ENCODE measurements around the gene GPR63.

Gene GPR63

DNA sequence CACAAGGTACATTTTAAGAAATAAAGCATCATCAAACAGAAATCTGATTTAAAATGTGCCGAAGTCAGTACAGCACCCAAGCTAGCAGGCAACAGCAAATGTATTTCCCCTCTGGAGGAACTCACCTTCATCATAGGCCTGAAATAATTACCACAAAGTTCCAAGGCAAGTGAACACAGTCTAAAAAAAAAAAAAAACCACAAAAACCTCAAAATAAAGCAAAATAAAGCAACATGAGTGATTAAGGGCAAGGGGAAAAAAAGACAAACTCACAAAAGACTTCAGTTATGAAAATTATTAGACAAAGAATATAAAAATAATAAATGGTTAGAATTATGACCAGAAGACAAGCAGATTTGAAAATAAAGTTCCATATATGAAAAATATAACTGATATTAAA is 10.4 kb downstream of the GPR63 start:
- FAIRE-seq (no peak), DNase-seq (ENCODE audit: extremely low spot score, insufficient read length, low read depth) (no peak)

DNA sequence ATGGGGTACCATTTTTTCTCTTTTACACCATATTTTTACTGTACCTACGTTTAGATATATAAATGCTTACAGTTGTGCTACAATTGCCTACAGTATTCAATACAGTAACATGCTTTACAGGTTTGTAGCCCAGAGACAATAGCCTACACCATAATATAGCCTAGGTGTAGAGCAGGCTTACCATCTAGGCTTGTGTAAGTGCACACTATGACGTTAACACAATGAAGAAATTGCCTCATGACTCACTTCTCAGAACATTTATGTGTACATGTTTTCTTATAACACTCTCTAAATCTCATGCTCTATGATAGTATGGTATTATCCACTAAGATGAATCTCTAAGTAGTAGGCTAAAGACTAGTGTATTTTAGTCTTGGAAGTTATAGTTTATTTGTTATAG is 13.5 kb downstream of the GPR63 start:
- DNase-seq (ENCODE audit: extremely low spot score, insufficient read length, low read depth) = no peak
- FAIRE-seq = no peak

DNA sequence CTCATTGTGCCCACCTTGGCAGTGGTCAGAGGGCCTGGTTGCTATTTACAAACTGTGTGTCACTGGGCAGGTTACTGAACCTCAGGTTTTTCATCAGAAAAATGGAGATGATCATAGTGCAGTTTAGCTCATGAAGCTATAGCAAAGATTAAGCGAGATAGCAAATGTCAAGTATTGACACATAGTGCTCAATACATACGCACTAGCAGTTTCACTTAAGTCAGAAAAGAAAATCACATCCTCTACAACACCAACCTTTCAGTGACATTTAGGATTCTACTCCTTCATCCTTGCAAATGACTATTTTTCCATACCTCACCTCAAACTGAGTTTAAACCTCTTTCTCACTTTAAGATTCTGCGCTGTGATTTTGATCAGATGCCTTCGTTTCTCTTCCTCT is 16.2 kb downstream of the GPR63 start:
- no peak for DNase-seq (ENCODE audit: extremely low spot score, insufficient read length, low read depth)
- FAIRE-seq = no peak

DNA sequence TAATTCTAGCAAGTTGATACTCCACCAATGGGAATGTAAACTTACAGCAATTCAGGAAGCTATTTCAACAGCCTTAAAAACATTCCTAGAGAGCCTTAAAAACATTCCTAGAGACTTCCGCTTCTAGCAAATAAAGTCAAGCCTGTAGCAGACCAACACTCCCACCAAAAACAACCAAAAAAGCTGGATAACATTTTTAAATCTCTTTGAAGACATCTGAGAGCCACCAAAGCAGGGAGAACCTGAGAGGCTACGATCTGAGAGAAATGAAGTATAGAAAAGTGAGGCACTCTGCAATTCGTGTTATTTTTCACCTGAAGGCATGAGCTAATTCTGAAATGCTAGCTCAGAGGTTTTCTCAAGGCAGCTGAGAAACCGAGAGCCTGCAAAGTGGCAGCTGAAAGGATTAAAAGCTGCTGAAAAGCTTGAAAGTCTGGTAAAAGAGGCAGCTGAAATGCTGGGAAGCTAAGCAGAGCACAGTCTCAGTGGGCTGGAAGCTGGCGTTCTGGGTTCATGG is 20.9 kb downstream of the GPR63 start:
- DNase-seq (ENCODE audit: extremely low spot score, insufficient read length, low read depth) (no peak), FAIRE-seq (no peak)

DNA sequence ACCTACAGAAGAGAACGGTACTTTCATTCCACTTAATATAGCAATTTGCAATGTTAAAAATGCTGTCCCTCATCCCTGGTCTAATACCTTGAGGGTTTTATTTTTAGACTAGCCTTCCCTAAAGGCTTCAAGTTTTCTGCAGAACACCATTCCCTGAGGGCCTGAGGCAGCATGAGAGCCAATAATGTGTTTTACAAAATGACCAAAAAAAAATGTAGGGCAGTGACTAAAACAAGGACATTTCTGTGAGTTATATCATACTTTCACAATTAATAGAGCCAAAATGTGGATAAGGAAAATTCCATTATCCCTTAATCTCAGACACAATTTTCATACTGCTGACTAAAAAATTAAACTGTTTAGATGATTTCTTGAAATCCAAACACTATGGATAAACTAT is 22.7 kb downstream of the GPR63 start:
- no peak for FAIRE-seq

DNA sequence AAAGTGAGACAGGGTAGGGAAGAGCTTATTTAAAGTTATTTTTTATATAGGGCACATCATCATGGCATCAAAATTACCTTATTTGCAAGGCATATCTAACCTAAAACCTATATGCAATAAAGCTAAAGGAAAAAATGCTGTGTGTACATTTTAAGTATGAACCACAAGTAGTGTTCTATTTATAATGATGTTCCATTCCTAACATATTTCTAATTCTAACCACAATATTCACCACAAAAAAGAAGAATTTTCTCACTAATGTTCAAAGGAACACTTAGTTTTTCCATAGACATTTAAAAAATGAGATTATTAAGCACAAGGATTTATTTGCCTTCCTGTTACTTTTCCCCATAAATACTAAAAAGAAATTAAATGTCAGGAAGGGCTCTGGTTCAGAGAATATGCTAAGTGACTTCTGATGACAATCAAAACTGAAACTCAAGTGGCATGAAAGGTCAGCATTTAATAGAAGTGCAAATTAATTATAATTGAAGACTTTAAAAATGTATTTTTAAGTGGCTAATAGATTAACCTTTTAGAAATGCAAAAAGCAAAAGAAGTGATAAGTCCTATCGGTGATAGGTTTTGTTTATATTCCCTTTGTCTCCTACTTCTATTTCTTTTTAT is 25.1 kb downstream of the GPR63 start:
- no peak for DNase-seq (ENCODE audit: extremely low spot score, insufficient read length, low read depth)
- no peak for FAIRE-seq

More for the DNA sequence above, 22.7 kb downstream of the GPR63 start:
- no peak for DNase-seq (ENCODE audit: extremely low spot score, insufficient read length, low read depth)

DNA sequence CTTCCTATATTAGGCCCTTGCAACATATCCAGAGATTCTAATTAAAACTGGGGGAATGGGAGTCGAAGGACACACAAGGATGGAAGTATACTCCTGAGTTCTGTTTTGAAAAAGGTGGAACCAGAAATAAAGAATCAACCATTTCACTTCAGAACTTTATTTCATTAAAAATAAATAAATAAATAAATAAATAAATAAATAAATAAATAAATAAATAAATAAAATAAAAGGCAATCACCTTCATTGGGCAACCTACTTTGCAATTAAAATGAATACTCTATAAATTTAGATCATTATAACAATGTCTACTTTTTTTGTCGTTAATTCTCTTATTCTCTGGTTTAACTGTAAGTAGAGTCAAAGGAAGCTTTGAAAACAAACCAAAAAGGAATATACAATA is 25.6 kb downstream of the GPR63 start:
- FAIRE-seq (no peak), DNase-seq (ENCODE audit: extremely low spot score, insufficient read length, low read depth) (no peak)

DNA sequence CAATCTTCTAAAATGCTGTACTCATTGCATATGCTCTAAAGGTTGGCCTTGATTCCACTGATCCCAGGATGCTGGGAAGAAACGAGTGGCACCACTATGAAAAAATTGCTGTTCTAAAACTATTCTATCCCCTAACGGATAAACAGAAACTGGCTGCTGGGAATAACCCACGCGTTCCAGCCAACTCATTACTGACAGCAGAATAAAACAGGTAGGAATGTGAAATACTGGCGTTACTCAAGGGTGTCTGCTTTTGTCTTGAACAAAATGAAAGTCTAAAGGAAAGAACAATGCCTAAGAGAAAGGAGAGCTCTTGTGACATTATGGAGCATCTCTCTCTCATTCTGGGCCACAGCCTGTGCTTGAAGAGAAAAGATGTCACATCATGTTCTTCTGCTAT is 26.1 kb downstream of the GPR63 start:
- FAIRE-seq = no peak
- no peak for DNase-seq (ENCODE audit: extremely low spot score, insufficient read length, low read depth)

DNA sequence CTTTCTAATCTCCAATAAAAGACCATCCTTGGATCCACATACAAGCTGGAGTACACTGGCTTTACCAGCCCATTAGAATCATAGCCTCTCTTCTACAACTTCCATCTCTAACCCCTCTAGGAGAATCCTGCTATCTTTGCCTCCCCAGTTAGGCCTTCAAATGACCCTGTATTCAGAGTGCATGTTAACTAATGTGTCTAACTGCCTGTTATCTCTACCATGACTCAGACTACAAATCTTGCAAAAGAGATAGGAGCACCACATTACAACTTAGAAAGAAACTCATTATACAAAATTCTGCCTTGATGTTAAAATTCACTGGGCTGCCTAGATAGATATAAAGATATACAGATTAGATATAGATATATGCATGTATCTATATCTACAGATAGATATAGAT is 28.2 kb downstream of the GPR63 start:
- DNase-seq (ENCODE audit: extremely low spot score, insufficient read length, low read depth) (no peak), FAIRE-seq (no peak)

DNA sequence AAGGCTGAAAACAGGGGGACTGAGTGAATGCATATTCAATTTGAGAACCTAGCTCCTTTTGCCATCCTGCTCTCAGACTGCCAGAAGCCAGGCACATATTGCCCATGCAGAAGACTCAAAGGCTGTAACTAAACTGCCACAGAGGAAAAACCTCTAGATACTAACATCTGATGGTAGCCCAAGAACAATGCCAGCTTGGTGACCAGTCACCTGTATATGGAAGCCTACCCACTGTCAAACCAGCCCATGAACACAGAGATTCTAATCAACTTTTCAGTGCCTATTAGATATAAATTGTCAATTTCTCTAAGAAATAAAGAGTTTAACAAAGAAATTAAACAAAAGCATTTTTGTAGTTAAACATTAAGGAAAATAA is 34.2 kb downstream of the GPR63 start:
- no peak for DNase-seq (ENCODE audit: extremely low spot score, insufficient read length, low read depth)
- no peak for FAIRE-seq

DNA sequence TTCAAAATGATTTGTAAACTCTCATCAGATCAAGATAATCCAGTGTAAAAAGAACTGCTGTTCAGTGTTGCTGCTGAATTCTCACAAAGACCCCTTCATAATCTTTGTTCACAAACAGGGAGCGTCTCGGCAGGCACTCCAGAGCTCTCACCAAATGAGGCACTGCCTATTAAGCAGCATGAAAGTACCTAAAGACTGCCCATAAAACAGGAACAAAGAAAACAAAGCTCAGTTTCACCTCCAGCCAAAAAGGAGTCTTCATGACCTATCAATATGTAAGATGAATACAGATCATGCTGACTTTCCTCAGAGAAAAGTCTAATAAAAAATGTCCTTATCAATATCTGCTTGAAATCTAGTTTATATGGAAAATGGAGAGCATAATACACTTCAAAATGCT is 41.8 kb downstream of the GPR63 start:
- no peak for FAIRE-seq
- no peak for DNase-seq (ENCODE audit: extremely low spot score, insufficient read length, low read depth)

DNA sequence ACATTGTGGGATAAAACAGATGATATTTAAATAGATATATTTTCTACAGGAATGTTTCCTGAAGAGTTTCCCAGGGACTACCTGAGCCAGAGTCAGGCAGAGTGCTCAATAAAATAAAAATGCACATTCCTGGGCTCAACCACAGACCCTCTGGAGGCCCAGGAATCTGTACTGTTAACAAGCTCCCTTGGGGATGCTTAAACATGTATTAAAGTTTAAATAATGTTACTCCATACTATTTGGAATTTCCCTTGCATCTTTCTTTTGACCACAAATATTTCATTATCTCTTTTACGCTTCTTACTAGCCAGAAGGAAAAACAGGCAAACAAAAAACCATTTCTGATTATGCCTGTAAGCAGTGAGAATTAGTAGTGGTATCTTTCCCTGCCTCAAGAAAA is 42.3 kb downstream of the GPR63 start:
- no peak for FAIRE-seq

DNA sequence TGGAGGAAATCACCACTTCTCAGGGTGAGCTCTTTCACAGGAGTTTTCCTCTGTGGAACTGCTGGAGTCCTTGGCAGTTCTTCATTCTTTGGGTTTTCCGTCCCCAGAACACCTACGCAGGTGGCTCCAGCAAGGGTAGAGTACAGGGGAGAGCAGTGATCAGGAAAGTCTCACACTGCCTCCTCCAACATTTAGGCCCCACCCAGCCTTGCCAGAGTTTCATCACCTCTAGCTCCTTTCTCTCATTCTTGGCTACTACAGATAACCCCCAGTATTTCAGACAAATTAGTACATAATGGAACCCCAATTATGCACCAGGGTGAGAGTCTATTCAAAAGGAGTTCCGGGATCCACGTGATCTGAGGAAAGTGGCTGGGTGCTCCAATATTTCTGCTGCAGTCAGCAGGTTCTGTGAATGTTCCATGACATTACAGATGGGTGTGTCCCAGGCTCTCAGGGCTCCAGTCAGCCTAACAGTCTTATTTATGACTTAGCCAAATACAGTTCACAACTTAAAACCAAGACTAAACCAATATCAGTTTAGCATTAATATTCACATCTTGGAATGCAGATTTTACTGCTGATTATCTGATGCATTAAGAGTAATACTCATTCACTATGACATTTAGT is 44.6 kb downstream of the GPR63 start:
- FAIRE-seq (no peak), DNase-seq (ENCODE audit: extremely low spot score, insufficient read length, low read depth) (no peak)

More for the DNA sequence above, 42.3 kb downstream of the GPR63 start:
- no peak for DNase-seq (ENCODE audit: extremely low spot score, insufficient read length, low read depth)

DNA sequence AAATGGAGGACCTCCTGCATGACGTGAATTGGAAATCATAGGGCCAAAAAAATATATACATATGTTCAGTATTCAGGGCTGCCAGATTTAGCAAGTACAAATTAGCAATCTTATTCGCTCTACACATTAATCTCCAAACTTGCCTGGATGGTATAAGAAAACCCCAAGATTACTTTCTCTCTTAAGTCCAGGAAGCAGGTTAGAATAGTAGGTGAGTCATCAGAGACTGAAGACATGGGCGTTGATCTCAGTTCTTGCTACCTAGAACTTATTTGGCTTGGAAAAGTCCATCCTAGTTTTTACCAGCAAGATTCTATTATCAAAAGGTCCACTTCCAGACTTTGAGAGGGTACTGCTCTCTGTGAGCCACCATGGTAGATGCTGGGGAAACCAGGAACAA is 47.4 kb downstream of the GPR63 start:
- DNase-seq (ENCODE audit: extremely low spot score, insufficient read length, low read depth) (no peak), FAIRE-seq (no peak)

DNA sequence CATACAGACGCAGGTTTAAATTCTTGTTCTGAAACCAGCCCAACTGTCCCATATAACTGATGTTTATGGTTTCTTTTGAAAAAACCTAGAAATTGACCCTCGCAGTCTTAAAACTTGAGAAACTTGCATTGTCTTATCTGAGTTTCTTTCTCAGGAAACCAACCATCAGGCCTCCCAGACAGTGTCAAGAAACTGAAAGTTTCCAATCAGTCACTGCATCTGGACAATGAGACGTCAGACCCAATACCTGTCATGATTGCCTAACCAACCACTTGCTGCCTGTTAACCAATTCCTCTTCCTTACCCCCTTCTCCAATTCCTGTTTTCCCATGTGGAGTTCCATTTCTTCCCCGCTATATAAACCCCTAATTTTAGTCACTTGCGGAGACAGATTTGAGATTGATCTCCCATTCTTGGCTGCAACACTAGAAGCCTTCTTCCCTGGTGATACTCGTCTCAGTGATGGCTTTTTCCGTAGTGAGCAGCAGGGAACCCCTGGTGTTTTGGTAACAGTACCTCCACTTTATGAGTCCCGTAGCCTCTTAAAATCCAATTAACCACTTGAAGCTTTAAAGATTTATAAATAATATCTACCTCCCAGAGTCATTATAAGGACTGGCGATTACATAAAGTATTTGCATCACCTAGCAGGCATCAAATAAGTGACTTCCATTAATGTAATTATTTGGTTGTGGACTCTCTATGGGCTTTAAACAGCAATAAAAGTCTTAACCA is 49.3 kb downstream of the GPR63 start:
- DNase-seq (ENCODE audit: extremely low spot score, insufficient read length, low read depth) (no peak), FAIRE-seq (no peak)

DNA sequence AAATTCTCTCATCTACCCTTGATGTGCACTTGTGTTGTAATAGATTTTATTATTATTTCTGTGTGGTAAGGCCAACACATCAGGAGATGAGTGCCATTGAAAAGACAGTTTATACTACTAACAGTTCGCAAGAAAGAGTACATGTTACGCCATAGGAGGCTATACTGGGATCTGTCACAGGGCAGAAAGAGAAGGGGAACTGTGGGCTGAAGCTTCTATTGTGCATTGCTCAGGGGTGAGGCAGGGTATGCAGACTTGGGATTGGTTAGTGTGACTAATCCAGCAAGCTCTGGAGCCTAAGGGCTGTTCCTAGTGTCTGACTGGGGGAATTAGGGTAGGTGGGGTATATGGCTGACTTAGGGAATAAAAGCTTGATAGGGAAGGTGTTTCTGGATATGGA is 50.9 kb downstream of the GPR63 start:
- no peak for DNase-seq (ENCODE audit: extremely low spot score, insufficient read length, low read depth)
- FAIRE-seq = no peak

DNA sequence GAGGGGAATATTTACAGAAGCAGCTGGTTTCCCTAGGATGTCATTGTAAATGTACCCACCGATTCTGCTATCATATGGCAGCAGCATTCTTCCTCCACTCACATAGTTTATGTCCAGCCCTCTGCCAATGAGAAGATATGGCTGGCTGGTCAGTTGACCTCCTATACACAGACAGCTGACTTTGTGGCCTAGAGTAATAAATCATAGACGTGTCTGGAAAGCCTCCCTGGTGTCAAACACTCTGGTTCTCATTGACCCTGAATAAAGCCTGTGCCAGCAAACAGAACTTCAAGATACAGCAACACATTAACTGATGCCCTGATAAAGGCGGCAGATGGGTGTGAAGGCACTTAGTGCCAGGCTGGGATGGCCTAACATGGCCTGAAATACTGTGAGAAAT is 52.6 kb downstream of the GPR63 start:
- FAIRE-seq (no peak), DNase-seq (ENCODE audit: extremely low spot score, insufficient read length, low read depth) (no peak)

DNA sequence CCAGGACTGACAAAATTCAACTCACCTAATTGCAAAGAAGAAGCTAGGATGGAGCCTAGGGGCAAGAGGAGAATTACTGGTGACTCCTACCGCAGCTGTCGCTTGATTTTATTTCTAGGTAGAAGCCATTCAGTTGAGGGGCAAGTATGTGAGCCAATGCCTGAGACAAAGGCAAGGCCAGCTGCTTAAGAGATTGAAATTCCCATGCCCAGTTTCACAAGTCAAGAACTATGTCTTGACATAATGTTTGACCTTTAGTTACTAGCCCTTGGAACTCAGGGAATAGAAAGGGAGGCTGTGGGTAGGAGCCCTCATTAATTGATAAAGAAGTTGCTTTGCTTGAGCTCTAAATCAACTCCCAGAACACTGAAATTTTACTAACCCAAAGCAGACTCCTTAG is 54.0 kb downstream of the GPR63 start:
- no peak for DNase-seq (ENCODE audit: extremely low spot score, insufficient read length, low read depth)
- FAIRE-seq = no peak

DNA sequence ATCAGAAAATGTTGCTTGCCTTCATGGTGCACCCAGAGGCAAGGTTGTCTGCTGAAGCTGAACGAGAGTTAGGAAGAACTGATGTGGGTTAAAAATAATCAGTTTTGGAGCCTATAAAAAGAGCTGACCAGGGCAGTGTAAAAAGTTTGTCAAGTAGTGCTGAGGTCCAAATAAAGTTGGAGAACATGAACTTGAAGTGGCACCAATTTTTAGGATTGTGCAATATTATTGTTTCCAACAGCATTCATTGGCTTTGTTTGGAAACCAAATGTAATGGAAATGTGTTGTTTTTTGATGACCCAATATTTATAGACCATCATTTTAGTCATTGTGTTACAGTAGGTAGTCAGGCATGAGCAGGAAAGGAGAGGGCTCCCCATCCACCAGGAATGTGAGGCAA is 55.7 kb downstream of the GPR63 start:
- FAIRE-seq (no peak), DNase-seq (ENCODE audit: extremely low spot score, insufficient read length, low read depth) (no peak)

DNA sequence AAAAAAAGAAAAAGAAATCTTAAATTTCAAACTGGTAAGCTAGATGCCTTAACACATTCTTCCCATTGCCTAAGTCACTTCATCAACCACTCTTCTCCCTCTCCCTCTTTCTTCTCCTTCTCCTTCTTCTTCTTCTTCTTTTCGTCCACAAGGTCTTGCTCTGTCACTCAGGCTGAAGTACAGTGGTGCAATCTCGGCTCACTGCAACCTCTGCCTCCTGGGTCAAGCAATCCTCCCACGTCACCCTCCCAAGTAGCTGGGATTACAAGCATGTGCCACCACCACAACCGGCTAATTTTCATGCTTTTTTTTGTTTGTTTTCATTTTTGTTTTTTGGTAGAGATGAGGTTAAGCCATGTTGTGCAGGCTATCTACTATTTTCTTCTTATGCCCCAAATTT is 60.2 kb downstream of the GPR63 start:
- FAIRE-seq (no peak), DNase-seq (ENCODE audit: extremely low spot score, insufficient read length, low read depth) (no peak)

DNA sequence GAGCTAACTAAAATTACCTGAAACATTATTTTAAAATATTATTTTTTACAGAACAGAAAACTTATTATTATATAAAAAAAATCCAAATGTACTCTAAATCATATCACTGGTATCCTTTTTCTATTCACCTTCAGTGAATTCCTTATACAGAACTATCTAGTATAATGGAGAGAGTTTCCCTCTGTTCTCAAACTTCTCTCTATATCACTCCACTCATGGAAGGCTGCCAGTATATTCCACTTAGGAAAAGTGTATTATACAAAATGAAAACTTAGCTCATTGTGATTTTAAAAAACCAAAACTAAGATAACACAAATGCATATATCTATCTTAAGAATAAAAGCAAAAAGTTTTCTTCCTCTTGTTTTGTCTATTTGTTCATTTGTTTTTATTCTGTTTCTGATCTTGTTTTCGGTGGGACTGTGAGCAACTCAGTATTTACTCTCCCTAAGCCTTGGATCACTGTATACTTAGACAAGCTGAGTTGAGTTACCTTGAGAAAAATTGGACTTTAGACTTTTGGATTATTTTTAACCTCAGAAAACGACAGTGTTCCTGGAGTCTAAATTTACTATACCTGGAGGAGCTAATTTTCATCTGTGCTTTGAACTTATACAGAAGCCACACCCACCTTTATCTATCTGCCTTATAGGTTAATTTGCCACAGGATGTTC is 61.4 kb downstream of the GPR63 start:
- DNase-seq (ENCODE audit: extremely low spot score, insufficient read length, low read depth) (no peak), FAIRE-seq (no peak)

Data from GM18507 (cell line).